Heart right ventricle (tissue), 16 donors: ENCODE measurements around the gene CCDC15. TPM values are rescaled to one million over a fixed set of nuclear protein-coding genes. Genes with fewer than 3 reads are reported as not detected.

Experiments used
- ATAC-seq, 8 donors: fragments of 200-7000 bp; cut with Tn5 transposase; one replicate each; pipeline ENCODE4 v1.9.1; 2020; ENCODE audit warnings: mild to moderate bottlenecking in 8 of 8, moderate library complexity in 8 of 8, moderate number of reproducible peaks in 1 of 8
- DNase-seq, 2 donors: peaks; one replicate each; pipeline ENCODE4 v3.0.0-alpha.2; 2020
- H3K27ac ChIP-seq, 10 donors: fragments of 200-600 bp; sonication (generic) in 2 of 10; one replicate each; pipeline versions ENCODE4 v1.5.0 to v1.8.0; 2020 to 2022; ENCODE audit warnings: mild to moderate bottlenecking in 3 of 10
- H3K27me3 ChIP-seq, 7 donors: fragments of 200-600 bp; one replicate each; pipeline ENCODE4 v1.8.0; 2021 to 2022; ENCODE audit warnings: mild to moderate bottlenecking in 2 of 7
- H3K36me3 ChIP-seq, 9 donors: fragments of 200-600 bp; sonication (generic) in 1 of 9; one replicate each; pipeline versions ENCODE4 v1.5.0 to v1.8.0; 2020 to 2022; ENCODE audit warnings: mild to moderate bottlenecking in 2 of 9
- H3K4me1 ChIP-seq, 9 donors: fragments of 200-600 bp; sonication (generic) in 1 of 9; one replicate each; pipeline versions ENCODE4 v1.5.0 to v1.8.0; 2020 to 2022; ENCODE audit warnings: mild to moderate bottlenecking in 4 of 9
- H3K4me3 ChIP-seq, 10 donors: fragments of 200-600 bp; sonication (generic) in 2 of 10; one replicate each; pipeline versions ENCODE4 v1.5.0 to v1.8.0; 2020 to 2022; ENCODE audit warnings: mild to moderate bottlenecking in 7 of 10, moderate library complexity in 2 of 10
- H3K9me3 ChIP-seq, 11 donors: fragments of 200-600 bp in 10 of 11; sonication (generic) in 2 of 11; one replicate each; pipeline versions ENCODE4 v1.5.0 to v1.8.0; 2013 to 2022; ENCODE audit warnings: mild to moderate bottlenecking in 2 of 11, control low read depth in 1 of 11, moderate library complexity in 1 of 11
- WGBS, 2 donors: extraction: QIAGEN DNeasy Blood & Tissue Kit; methylation state at CpG; one replicate each; pipeline ENCODE4 v1.1.7; 2013; ENCODE audit warnings: inconsistent platforms in 1 of 2; 5-methylcytosine and 5-hydroxymethylcytosine counted together
- intact Hi-C, 10 donors: fragments of 100-400 bp; cut with DNase I; formaldehyde crosslinking; loops; one replicate each; pipeline versions ENCODE4 v1.11.1 to v1.14.2; 2022
- polyA plus RNA-seq, 2 donors: library from polyadenylated mRNA; stranded (reverse); fragments of 200-250 nt; gene quantifications; one replicate each; pipeline ENCODE4 v1.2.3, GENCODE V29; 2013
- total RNA-seq, 10 donors: library from RNA; stranded (reverse); fragmentation: NEBNext Ultra II Directional in 3 of 10; extraction: Animal tissue kit (Norgen Biotek cat#: 25700) in 3 of 10; gene quantifications; one replicate each; pipeline versions ENCODE4 v1.2.1 to v1.2.4, GENCODE V29; 2021 to 2023
- TF ChIP-seq, protein P1 (sequence below), 9 donors: fragments of 200-600 bp; sonication (generic) in 2 of 9; IDR thresholded peaks; one replicate each; pipeline versions ENCODE4 v1.5.0 to v1.8.0; 2021 to 2022; ENCODE audit warnings: antibody characterized with exemption in 9 of 9, mild to moderate bottlenecking in 5 of 9, moderate library complexity in 1 of 9
- donor health status: Arrhythmogenic right ventricular cardiomyopathy.
- donor health status: ischemic (EF 13 %, LVEDD 7.1; RV severe dilation, severe dysfunction).
- donor health status: healthy with polysubstance abuse.
- donor health status: DM: no; HTN: yes; CAD: no.
- donor health status: DM: no; HTN: no; CAD: no.
- donor health status: ischemic (EF 25% LVEDD 6.9; RV normal size, moderate dysfunction).
- donor health status: ischemic (EF 25% LVEDD 5.7; RV mildly dilated, moderate dysfunction).
- donor health status: healthy.
- donor health status: DM: yes; HTN: yes; CAD: no.
- donor health status: Ischemic cardiomyopathy.
- donor health status: ischemic (EF 35%, LVEDD 5.7; RV mildly dilated, moderate dysfunction).
- donor health status: nonischemic (EF 11% LVEDD 7.7; RV severe dilation, severe dysfunction).
- donor health status: DM: yes; HTN: yes; CAD: no.
- donor health status: PGD.
- donor health status: ischemic (EF 29% LVEDD 5.4; RV normal size, mild dysfunction).
- donor health status: nonischemic (EF 23%, LVEDD 6.1; RV moderate dilation, normal function).

CCDC15 gene
- total and polyA plus RNA-seq, 12 donors: 0.07 to 0.83 (median 0.20) TPM

DNA sequence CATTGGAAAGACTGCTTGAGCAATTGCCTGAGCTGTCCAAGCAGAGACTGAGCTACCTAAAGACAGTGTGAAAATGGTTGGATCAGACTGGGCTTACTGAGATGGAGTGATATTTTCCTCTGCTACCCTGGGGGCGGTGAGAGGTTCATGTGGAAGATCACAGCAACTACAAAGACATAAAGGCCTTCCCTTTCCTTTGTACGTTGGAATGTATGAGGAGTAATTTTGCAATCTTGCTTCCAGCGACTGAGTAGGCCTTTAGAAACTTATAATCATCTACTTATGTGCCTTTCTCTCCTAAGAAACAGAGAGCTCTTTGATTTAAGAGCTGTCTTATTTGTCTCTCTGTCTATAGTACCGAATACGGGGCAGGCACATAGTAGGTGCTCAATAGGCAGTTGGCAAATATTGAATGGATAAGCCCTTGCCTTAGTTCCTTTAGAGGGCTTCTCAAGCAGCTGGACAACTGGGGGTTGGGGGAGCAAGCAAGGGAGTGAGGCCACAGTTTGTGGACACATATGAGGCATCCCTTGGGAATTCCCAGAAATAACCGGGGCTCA is 15.7 kb upstream of the CCDC15 start:
- WGBS, 2 donors: 76 to 82% methylated on average over 6 of the region's 6 CpGs
- no peaks in the 10 kb centered on the region for H3K36me3 ChIP-seq
- ATAC-seq: no peak
- H3K27ac ChIP-seq: no peak overlapping the region
- no peak for DNase-seq
- no peak overlapping the region for H3K4me3 ChIP-seq
- no peaks in the 10 kb centered on the region for H3K9me3 ChIP-seq
- no peaks in the 10 kb centered on the region for H3K4me1 ChIP-seq
- intact Hi-C loops: no loop called here
- TF ChIP-seq, protein P1, sequence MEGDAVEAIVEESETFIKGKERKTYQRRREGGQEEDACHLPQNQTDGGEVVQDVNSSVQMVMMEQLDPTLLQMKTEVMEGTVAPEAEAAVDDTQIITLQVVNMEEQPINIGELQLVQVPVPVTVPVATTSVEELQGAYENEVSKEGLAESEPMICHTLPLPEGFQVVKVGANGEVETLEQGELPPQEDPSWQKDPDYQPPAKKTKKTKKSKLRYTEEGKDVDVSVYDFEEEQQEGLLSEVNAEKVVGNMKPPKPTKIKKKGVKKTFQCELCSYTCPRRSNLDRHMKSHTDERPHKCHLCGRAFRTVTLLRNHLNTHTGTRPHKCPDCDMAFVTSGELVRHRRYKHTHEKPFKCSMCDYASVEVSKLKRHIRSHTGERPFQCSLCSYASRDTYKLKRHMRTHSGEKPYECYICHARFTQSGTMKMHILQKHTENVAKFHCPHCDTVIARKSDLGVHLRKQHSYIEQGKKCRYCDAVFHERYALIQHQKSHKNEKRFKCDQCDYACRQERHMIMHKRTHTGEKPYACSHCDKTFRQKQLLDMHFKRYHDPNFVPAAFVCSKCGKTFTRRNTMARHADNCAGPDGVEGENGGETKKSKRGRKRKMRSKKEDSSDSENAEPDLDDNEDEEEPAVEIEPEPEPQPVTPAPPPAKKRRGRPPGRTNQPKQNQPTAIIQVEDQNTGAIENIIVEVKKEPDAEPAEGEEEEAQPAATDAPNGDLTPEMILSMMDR (IDR thresholded peaks at IDR 0.05): no peak
- H3K27me3 ChIP-seq: peaks cover 0 to 13% (median 0%) of the 10 kb centered on the region in 7 donors

DNA sequence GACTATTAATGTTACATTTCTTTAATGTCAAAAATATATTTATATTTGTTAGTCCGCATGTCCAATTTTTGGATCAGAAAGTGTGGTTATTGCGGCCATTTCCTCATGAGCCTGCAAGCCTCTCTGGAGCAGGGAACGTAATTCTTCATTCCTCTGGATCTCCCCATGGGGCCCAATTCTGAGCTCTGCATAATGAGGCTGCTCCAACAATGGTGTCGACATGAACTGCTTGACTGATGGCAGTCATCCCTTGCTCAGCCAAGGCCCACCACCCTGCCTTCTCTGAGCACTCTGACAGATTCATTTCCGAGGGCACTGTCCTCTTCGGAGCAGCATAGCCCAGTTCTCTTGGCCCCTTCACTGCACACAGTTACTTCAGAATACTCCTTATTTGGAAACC is 15.0 kb upstream of the CCDC15 start:
- intact Hi-C loops: no loop called here
- no peak overlapping the region for H3K4me3 ChIP-seq
- no peaks in the 10 kb centered on the region for H3K9me3 ChIP-seq
- TF ChIP-seq, protein P1 (IDR thresholded peaks at IDR 0.05): no peak
- H3K36me3 ChIP-seq: no peaks in the 10 kb centered on the region
- 72 to 75% methylated on average over 6 of the region's 6 CpGs for WGBS, 2 donors
- H3K4me1 ChIP-seq: no peaks in the 10 kb centered on the region
- ATAC-seq: no peak
- peaks cover 0 to 13% (median 0%) of the 10 kb centered on the region in 7 donors for H3K27me3 ChIP-seq
- H3K27ac ChIP-seq: no peak overlapping the region
- no peak for DNase-seq

DNA sequence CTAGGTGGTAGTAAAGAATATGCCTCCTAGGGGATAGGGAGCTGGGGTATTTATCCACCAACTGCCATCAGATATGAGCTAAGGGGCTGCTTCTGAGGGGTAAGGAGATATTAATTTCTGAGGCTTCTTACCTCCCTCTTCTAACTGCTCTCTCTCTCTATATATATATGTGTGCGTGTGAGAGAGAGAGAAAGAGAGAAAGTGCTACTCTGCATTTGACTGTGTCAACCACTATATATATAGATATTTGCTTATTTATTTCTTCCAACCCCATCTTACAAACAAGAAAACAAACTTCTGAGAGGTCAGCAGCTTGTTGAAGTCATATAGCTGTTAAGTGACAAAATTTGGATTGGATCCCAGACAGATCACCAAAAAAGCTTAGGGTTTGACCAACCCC is 12.3 kb upstream of the CCDC15 start:
- no peaks in the 10 kb centered on the region for H3K36me3 ChIP-seq
- H3K4me3 ChIP-seq: no peak overlapping the region
- WGBS, 2 donors: 60 to 77% methylated on average over 1 of the region's 1 CpG
- H3K27me3 ChIP-seq: peaks cover 0 to 2% (median 0%) of the 10 kb centered on the region in 7 donors
- ATAC-seq (no peak), DNase-seq (no peak)
- H3K4me1 ChIP-seq: no peaks in the 10 kb centered on the region
- no peak overlapping the region for H3K27ac ChIP-seq
- TF ChIP-seq, protein P1 (IDR thresholded peaks at IDR 0.05): no peak
- no peaks in the 10 kb centered on the region for H3K9me3 ChIP-seq
- intact Hi-C loops: no loop called here

GRCh38 chr11:124942466-124943253 is 11.3 kb upstream of the CCDC15 start:
- Histone ChIP-seq H3K27ac (no peak overlapping the region), H3K36me3 (no peaks in the 10 kb centered on the region), H3K27me3 (no peaks in the 10 kb centered on the region), H3K9me3 (no peaks in the 10 kb centered on the region), H3K4me3 (no peak overlapping the region), H3K4me1 (no peaks in the 10 kb centered on the region)
- intact Hi-C loops: no loop called here
- ATAC-seq (no peak), DNase-seq (no peak)
- TF ChIP-seq, protein P1 (IDR thresholded peaks at IDR 0.05): no peak
- 70 to 73% methylated on average over 6 of the region's 6 CpGs for WGBS, 2 donors
